ENCODE results near the gene ITPKB.

- TF ChIP-seq POLR2A (IDR thresholded peaks at IDR 0.05; ENCODE audit: low read depth, low read length) (no peak), POLR2AphosphoS5 (IDR thresholded peaks at IDR 0.05; ENCODE audit: low read depth, low read length) (no peak)
Measured at GRCh38 chr1:226622012-226622411, 117.1 kb downstream of the ITPKB start.

Data from GM12891 (cell line).